HG02642 (cell line): Measurements from ENCODE around the gene KCNS1.

Experiments
- ATAC-seq: cut with Tn5 transposase; IDR thresholded peaks from one replicate; pipeline ENCODE4 v1.9.1; 2021; ENCODE audit warnings: mild to moderate bottlenecking; ENCODE audit not compliant: unreplicated experiment, poor library complexity

Gene KCNS1

DNA sequence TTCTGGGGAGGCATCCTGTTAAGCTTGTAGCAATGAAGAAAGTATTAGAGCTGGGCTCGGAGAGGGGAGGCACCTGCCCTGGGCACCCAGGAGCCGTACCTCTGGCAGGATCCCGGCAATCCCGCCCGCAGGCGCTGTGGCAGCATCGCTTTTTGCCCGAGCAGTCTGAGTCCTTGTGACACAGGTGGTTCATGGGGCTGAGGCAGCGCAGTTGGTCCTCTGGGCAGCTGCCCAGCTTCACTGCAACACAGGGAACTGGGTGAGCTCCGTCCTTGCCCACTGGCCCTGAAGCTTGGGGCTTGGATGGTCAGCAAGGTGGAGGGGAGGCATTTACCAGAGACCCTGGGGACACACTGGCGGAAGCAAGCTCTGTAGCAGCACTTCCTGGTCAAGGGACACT, 9.4 kb upstream of the KCNS1 start:
- no peak for ATAC-seq

DNA sequence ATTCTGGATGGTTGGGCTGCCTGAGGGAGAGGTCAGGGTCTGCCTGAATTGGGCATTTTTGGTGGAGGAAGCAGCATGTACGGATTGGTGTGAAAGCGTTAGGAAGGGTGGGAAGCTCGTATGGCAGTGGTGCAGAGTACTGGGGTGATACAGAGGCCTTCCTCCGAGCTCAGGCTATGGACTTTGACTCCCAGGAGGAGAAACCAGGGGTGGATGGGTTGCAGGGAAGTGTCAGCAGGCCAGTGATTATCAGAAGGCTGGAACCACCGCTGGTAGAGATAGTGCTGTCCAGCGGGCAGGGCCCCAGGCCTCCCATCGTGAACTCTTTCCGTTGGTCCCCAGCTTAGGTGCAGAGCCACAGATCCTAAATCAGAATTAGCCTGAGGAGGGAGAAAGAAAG, 8.7 kb upstream of the KCNS1 start:
- ATAC-seq: no peak

DNA sequence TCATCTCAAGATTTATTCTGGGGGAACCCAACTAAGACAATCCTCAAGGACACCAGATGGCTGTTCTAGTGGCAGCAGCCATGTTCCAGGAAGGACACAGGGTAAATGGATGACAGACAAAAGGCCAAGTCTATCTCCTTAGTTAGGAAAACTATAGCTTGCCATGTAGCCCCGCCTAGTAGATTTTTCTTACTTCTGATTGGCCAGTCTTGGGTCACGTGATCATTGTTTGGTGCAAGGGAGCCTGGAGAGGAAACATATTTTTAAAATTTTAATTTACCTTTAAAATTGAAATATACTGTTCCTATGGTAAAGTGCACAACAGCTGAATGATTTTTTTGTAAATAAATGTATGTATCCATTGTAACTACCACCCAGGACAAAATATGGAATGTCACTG, 4.4 kb upstream of the KCNS1 start:
- no peak for ATAC-seq

DNA sequence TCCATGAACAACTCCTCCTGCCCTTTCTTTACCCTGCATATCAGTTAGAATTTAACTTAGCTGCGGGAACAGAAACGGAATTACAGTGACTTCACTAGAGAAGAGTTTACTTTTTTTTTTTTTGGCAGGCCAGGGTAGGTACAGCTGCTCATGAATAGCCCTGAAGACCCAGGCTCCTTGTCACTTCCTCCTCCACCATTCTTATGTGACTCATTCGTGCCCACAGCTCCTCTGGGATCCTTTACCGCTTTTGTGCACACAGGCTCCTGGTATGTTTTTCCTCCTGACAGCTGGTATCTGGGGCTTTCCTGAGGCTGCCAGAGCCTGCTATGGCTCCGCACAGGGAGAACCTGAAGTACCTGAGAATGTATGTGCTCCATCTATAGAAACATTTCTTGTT, 3.9 kb upstream of the KCNS1 start:
- ATAC-seq: no peak

DNA sequence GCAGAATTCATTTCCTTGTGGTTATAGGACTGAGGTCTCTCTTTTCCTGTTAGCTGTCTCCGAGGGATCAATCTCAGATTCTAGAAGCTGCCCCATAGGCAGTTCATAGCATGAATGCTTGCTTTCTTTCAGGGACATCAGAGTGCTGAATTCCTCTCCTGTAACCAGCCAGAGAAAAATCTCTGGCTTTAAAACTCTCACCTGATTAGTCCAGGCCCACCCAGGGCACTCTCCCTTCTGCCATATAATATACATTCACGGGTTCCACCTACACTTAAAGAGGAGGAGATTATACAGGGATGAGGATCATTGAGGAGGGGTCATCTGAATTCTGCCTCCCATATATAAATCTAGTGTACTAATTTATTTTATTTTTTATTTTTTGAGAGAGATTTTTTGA, 2.1 kb upstream of the KCNS1 start:
- ATAC-seq: no peak

DNA sequence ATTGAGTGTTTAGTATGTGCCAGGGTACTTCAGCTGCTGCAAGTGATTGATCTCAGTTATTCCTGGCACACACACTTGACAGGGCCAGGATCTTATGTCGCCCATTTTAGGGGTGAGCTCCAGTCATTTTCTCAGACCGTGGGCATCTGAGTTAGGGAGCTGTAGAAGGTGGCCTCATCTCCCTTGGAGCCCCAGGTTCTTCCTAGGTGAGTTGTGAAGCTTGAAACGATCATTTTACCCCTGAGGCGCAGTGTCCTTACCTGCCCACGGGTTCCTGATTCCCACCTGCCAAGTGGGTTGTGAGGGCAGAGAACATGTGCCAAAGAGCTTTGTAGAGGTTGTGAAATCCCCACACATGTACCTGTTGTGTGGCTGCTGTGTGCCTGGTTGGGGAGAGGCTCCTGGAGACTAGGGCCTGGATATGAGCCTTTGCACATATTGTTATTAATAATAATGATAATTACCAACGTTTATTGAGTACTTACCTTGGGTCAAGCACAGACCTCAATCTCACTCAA, 465 bp upstream of the KCNS1 start:
- no peak for ATAC-seq

DNA sequence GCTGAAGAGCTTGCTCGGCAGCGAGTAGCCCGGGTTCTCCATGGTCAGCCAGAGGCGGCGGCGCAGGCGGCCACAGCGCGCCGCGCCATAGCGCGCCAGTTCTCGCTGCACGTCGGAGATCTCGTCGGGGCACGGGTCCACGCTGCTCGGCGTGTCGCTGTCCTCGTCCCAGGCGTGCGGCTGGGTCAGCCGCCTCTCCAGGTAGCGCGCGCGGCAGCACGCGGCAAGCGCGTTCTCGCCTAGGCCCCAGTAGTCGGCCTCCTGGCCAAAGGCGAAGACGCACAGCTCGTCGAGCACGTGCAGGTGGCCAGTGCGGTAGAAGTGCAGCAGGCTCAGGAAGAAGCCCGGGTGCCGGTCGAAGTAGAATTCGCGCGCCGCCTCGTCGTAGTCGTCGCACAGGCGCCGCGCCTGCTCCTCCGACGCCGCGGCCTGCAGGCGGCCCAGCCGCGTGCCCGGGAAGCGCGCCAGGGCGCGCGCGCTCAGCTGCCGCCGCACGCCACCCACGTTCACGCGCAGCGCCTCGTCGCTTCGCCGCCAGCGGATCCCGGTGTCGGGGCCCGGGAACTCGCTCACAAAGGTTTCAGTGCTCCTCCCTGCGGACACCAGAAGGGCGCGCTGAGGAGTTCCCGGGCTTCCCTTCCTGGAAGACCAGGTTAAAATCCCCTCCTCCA, 2.7 kb downstream of the KCNS1 start:
- ATAC-seq: no peak

DNA sequence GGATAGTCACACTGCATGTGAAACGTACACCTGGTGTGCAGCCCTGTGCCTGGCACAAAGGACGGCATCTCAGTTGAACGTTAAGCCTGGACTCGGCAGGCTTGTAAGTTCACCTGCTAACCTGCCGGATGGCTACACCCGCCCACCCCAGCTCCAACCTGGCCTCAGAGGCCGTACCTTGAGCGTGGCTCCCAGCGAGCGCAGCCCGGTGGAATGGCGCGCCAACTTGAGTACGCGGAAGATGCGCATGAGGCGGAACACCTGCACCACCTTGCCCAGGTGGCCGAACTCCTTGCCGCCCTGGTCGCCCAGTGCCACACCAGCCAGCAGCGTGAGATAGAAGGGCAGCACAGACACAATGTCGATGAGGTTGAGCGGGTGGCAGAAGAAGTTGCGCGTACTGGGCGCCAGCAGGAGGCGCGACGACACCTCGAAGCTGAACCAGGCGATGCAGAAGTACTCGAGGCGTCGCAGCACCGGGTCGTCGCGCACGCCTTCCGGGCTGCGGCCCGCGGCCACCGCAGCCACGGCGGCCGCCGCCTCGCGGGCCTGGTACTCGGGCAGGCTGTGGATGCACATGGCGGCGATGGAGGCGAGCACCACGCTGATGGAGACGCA, 3.3 kb downstream of the KCNS1 start:
- no peak for ATAC-seq

DNA sequence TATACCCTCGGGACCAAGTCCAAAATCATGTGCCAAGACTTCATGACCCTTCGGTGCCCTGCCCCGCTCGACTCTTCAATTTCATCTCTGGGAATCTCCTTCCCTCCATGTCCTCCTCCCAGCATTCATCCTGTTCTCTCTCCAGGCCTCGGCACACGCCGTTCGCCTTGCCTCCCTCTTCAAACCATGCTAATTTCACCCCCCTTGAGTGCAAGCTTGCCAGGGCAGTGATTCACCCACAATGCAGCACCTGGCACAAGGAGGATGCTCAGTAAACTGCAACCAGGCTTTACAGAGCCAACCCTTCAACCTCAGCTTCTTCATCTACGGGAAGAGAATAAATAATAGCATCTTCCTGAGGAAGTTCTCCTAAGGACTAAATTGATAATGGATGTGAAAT, 4.1 kb downstream of the KCNS1 start:
- no peak for ATAC-seq

DNA sequence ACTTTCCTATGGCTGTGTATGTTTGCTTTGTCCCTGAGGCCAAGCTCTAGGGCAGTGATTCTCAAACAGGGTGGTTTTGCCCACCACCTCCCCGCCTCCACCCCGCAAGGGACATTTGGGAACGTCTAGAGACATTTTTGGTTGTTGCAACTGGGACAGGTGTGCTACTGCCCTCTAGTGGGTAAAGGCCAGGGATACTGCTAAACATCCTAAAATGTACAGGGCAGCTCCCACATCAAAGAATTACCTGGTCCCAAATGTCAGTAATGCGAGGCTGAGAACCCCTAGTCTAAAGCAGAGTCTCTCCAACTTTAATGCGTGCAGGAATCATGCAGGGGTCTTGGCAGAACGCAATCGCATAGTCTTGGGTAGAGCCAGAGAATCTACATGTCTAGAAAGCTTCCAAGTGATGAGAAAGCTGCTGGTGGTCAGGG, 5.1 kb downstream of the KCNS1 start:
- ATAC-seq: no peak

DNA sequence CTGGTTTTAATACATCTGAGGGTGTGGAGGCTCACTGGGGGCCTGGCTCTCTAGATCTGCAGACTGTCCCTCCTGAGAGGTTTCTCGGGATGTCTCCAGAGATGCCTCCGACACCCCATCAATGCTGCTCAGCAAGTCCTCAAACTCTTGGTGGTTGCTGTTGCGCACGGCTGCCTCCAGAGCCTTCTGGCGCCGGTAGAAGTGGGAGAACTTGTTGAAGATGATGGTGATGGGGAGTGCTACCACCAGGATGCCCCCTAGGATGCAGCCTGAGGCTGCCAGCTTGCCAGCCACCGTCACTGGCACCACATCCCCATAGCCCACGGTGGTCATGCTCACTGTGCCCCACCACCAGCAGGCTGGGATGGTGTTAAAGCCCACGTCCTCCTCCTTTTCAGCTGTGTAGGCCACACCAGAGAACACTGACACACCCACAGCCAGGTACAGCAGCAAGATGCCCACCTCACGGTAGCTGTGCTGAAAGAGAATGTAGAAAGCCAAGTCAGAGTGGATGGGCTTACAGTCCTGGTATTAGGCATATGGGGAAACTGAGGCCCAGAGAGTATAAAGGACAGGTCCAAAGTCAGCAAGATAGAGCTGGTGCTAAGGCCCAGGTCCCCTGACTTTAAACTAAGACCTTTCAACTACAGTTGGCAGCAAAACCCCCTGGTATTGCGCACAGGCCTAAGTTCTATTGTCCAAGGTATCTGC, 5.9 kb downstream of the KCNS1 start:
- ATAC-seq: no peak

DNA sequence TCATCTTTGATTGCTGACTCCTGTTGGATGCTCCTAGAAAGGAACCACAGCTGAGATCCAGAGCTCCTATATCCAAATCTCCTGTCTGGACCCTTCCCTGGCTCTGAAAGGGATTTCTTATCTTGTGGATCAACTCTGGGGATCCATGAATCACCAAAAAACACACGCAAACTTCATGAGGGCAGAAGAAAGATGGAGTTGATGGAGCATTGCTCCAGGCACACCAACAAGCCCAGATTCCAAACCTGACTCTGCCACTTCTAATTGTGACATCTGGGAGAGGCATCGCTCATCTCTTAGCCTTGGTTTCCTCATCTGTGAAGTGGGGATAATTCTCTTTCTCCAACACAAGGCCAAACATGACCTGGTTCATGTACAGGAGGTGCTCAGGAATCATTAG, 6.7 kb downstream of the KCNS1 start:
- no peak for ATAC-seq

DNA sequence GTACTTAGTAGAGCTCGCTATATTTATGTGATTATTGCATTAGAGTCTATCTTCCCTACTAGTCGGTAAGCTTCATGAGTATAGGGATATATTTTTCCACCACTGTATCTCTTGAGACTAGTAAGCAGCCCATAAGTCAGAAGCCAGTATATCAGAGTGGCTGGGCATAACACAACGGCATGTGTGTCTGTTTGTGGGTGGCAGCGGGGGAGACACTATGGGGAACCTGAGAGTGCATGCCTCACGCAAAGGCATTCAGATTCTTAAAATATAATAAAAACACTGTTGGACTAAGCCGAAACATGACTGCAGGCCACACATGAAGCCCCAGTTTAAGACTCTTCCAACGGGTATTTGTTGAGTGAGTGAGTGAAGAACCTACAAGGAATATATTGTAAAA, 8.0 kb downstream of the KCNS1 start:
- no peak for ATAC-seq

DNA sequence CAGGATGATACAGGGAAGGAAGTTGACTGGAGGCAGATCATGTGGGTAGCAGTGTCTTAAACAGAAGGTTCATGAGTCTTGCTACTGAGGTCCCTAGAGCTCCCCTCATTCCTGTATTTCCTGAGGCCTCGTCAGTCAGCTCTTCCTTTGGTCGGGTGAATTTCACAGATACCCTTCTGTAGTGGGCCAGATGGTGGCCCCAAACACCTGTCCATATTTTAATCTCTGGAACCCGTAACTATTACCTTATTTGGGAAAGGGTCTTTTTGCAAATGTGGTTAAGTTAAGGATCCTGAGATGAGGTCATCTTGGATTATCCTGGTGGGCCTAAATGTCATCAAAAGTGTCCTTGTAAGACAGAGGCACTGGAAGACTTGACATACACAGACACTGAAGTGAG, 9.6 kb downstream of the KCNS1 start:
- ATAC-seq: no peak

DNA sequence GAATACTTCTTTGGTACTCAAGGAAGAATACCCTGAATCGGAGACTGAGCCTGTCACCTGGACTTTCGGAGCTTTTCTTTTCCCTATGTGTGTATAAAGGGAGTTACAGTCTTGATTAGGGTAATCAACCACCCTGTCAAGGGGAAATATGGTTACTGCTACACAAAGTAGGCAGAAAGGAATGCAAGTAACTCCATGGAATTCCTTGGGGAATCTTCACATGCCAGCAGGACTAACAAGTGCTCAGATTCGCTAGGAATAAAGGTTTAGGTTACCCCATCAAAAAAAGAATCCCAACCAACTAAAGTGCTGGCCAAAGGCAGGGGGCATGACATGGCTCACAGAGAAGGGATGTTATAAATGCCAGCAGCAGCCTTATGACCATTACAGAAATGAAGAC, 10.4 kb downstream of the KCNS1 start:
- no peak for ATAC-seq

DNA sequence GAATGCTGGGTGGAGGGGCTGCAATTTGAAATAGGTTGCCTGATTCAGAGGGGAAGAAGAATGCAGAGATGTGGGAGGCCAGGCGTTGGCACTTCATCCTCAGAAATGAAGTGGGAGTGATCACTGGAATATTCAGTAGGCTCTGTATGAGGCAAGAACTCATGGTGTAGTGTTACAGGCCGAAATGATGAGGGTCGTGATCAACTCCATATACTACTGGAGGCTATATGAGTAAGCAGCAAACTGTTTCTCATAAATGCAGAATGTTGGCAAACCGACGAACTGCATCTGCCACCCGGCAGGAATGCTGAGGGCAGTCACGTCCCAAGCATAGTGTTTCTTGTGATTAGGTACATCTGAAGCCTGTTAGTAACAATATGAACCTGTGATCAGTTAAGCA, 12.7 kb downstream of the KCNS1 start:
- ATAC-seq: no peak

DNA sequence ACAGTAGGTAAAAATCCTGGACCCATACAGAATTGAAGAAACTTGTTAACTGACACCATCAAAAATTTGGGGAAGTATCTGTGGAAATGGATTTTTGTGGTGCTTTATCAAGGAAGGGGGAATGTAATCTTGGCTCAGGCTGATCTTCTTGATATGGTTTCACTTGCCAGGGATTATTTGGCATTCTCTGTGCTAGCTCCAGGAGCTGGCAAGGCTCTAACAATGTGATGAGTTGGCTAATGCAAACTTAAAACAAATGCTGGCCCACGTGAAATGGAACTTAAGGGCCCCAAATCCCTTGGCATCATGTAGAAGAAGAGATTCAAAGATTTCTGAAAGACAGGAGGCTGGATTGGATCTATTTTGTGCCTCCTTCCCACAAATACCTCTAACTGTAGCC, 13.1 kb downstream of the KCNS1 start:
- no peak for ATAC-seq

DNA sequence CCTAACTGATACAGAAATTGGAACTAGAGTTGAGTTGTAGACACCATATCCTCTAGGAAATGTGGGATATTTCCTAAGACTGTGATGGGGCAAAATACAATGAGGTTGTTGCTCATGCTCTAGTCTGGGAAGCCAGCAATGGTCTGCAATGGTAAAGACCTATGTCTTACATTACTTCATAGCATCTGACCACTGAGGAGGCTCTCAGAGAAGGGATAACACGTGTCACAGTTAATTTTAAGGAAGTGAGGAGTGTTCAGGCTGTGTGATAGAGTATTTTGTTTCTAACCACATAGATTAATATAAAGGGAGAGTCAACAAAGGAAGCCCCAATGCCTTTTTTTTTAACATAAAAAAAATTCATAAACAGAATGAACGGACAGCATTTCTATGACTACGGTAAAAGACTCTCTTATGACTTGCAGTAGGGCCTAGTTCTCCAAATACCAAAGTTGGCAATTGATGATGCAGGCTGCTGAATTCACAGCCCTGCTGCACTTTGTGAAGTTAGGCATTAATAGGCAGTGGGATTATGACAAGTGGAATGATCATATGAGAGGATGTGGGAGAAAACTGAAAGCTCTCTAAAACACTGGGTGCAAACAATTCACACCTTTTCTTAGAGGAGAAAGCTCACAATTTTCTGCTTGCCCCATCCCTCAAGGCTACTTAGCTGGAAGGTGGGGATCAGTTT, 13.7 kb downstream of the KCNS1 start:
- no peak for ATAC-seq

DNA sequence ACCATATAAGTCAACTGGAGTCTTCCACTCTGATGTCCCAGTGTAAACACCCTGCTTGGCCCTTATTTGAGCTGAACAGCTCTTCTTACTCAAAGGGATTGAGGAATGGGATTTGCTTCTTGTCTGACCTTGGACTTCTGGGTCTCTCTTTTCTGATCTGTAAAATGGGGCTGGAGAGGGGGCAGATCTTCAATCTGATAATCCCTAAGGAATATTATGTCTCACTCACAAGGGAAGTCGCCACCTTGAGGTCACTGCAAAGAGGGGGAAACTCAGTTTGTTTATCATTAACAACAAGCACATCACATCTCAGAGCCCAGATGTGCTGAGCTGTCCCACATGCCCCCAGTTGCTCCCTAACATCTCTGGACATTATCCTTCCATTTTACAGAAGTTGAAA, 15.1 kb downstream of the KCNS1 start:
- no peak for ATAC-seq

DNA sequence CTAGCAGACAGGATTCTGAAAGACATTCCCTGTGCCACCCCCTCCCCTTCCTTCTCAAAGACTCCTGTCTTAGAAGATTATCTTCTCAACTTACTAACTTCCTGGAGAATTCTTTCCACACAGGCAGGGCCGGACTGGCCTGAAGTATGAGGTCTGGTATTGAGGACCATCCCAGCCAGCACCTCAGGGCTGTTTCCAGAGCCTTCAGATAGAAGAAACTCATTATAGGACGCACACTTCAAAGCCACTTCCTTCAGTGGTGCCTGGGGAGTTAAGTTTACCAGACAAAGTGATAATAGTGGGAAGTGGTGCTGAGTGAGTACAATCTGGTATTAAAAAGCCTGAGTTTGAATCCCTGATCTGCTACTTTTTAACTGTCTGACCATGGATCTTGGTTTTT, 15.6 kb downstream of the KCNS1 start:
- ATAC-seq: no peak

DNA sequence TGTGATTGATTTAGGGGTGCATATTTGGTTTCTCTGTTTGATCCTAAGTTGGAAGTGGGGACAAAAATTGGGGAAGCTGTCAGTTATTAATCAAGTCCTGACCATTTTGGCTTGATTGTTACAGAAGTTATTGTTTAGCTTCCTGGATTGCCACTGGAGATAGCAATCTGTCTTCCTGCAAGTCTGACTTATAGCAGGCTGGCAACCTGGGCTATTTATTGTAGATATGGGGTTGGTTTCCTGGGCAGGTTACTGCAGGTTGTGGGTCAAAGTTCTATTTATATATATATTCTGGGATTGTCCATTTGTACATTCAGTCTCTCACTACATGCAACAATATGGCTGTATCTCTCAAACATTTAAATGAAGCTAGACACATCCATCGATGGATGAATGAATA, 17.8 kb downstream of the KCNS1 start:
- ATAC-seq: no peak
